Neural cell (in vitro differentiated cells): Measurements from ENCODE around the gene WRAP73. TPM values are rescaled to one million over a fixed set of nuclear protein-coding genes. Genes with fewer than 3 reads are reported as not detected.

Experiments used
- H2AFZ ChIP-seq: fragments of 200-600, 300-800 bp; sonication (generic), shearing (Covaris generic); 2 replicates; pipeline ENCODE4 v1.6.0; 2014; ENCODE audit warnings: low read depth, mild to moderate bottlenecking, antibody characterized with exemption, low read length, moderate library complexity
- H3F3A ChIP-seq: fragments of 200-600 bp; shearing (Covaris generic); 2 replicates; pipeline ENCODE4 v1.6.1; 2016; ENCODE audit warnings: mild to moderate bottlenecking, moderate library complexity, mixed read lengths, antibody characterized with exemption, low read length; ENCODE audit not compliant: insufficient read depth, poor library complexity, severe bottlenecking
- H3K27ac ChIP-seq: fragments of 200-600, 300-800 bp; sonication (generic), shearing (Covaris generic); 2 replicates; pipeline ENCODE4 v1.5.1; 2014; ENCODE audit warnings: mild to moderate bottlenecking, low read length, moderate library complexity
- H3K27me3 ChIP-seq: fragments of 300-800, 200-600 bp; sonication (generic), shearing (Covaris generic); 2 replicates; pipeline ENCODE4 v1.6.0; 2014; ENCODE audit warnings: mild to moderate bottlenecking, low read depth, low read length, moderate library complexity; ENCODE audit not compliant: insufficient read depth
- H3K36me3 ChIP-seq: fragments of 300-800, 200-600 bp; sonication (generic), shearing (Covaris generic); 2 replicates; pipeline ENCODE4 v1.5.1; 2014; ENCODE audit warnings: mild to moderate bottlenecking, antibody characterized with exemption, low read length, moderate library complexity; ENCODE audit not compliant: insufficient read depth
- H3K4me2 ChIP-seq: fragments of 300-800, 200-600 bp; sonication (generic), shearing (Covaris generic); 2 replicates; pipeline ENCODE4 v1.6.0; 2014; ENCODE audit warnings: mild to moderate bottlenecking, low read length
- H3K4me3 ChIP-seq: fragments of 300-800, 200-600 bp; sonication (generic), shearing (Covaris generic); 2 replicates; pipeline ENCODE4 v1.5.1; 2014; ENCODE audit warnings: mild to moderate bottlenecking, low read length, moderate library complexity
- H3K79me2 ChIP-seq: fragments of 200-600 bp; shearing (Covaris generic); replicated peaks from 2 replicates; pipeline ENCODE4 v1.6.0; 2014; ENCODE audit warnings: mild to moderate bottlenecking, low read length, moderate library complexity; ENCODE audit not compliant: insufficient read depth
- H3K9ac ChIP-seq: fragments of 300-800, 200-600 bp; sonication (generic), shearing (Covaris generic); 2 replicates; pipeline ENCODE4 v1.6.1; 2016; ENCODE audit warnings: mild to moderate bottlenecking, low read length, mixed read lengths
- H3K9me2 ChIP-seq: fragments of 200-600 bp; shearing (Covaris generic); 2 replicates; pipeline ENCODE4 v1.6.1; 2016; ENCODE audit warnings: mild to moderate bottlenecking, low read length, mixed read lengths; ENCODE audit not compliant: insufficient read depth
- H3K9me3 ChIP-seq: fragments of 200-600, 300-800 bp; sonication (generic), shearing (Covaris generic); 2 replicates; pipeline ENCODE4 v1.6.1; 2016; ENCODE audit warnings: mild to moderate bottlenecking, mixed run types, low read length, moderate library complexity, mixed read lengths
- H4K20me1 ChIP-seq: fragments of 200-600 bp; shearing (Covaris generic); 2 replicates; pipeline ENCODE4 v1.6.1; 2016; ENCODE audit warnings: mild to moderate bottlenecking, mixed run types; ENCODE audit not compliant: insufficient read depth
- CTCF ChIP-seq: fragments of 450-650 bp; IDR thresholded peaks from 2 replicates; pipeline ENCODE4 v1.5.1; 2014; ENCODE audit warnings: antibody characterized with exemption, mild to moderate bottlenecking, moderate library complexity; ENCODE audit not compliant: poor library complexity, severe bottlenecking
- EZH2 ChIP-seq: fragments of 200-600, 300-800 bp; shearing (Covaris generic), sonication (generic); IDR thresholded peaks from 2 replicates; pipeline ENCODE4 v1.6.1; 2014; ENCODE audit warnings: antibody characterized with exemption, low read length, borderline replicate concordance, mild to moderate bottlenecking; ENCODE audit not compliant: insufficient read depth, poor library complexity, severe bottlenecking
- MXI1 ChIP-seq: fragments of 450-650 bp; conservative IDR thresholded peaks from 2 replicates; pipeline ENCODE4 v1.6.1; 2014; ENCODE audit warnings: antibody characterized with exemption, mild to moderate bottlenecking; ENCODE audit not compliant: poor library complexity, severe bottlenecking
- POLR2AphosphoS5 ChIP-seq: IDR thresholded peaks from 2 replicates; pipeline ENCODE4 v1.6.1; 2012
- REST ChIP-seq: IDR thresholded peaks from 2 replicates; pipeline ENCODE4 v1.6.1; 2012; ENCODE audit warnings: borderline replicate concordance
- SMC3 ChIP-seq: fragments of 450-650 bp; conservative IDR thresholded peaks from 2 replicates; pipeline ENCODE4 v1.6.1; 2014; ENCODE audit warnings: antibody characterized with exemption, mild to moderate bottlenecking, moderate library complexity; ENCODE audit not compliant: poor library complexity
- TAF1 ChIP-seq: IDR thresholded peaks from 2 replicates; pipeline ENCODE4 v1.6.1; 2012; ENCODE audit warnings: low read depth
- polyA plus RNA-seq: library from polyadenylated mRNA; depleted of rRNA; stranded (reverse); fragments of >200 nt; gene quantifications from 2 replicates; pipeline ENCODE4 v1.2.3, GENCODE V29; 2014

The WRAP73 gene
- polyA plus RNA-seq, 1 donor from 2014 or later = 32.9 TPM

- Histone ChIP-seq H3K4me2 (no peak overlapping the region), H3K27me3 (peaks cover 50% of the 10 kb centered on the region), H3K9me2 (no peaks in the 10 kb centered on the region), H3F3A (no peaks in the 10 kb centered on the region), H3K79me2 (peaks cover 4% of the 10 kb centered on the region), H3K27ac (no peak overlapping the region), H3K9me3 (no peaks in the 10 kb centered on the region), H3K9ac (no peak overlapping the region), H2AFZ (no peak overlapping the region), H4K20me1 (no peaks in the 10 kb centered on the region), H3K36me3 (no peaks in the 10 kb centered on the region), H3K4me3 (peak overlapping the region; percentile 45)
- TF ChIP-seq REST = no peak
- TF ChIP-seq SMC3 = no peak
- TF ChIP-seq TAF1 = no peak
- no peak for TF ChIP-seq POLR2AphosphoS5
- peak; percentile 91 for TF ChIP-seq EZH2
- no peak for TF ChIP-seq MXI1
- TF ChIP-seq CTCF = no peak
Observed at GRCh38 chr1:3651026-3651929, 1.4 kb upstream of the WRAP73 start.

GRCh38 chr1:3650248-3651025 is 534 bp upstream of the WRAP73 start:
- peaks cover 4% of the 10 kb centered on the region for H3K79me2 ChIP-seq

More at GRCh38 chr1:3650248-3651025, 534 bp upstream of the WRAP73 start:
- H3K27me3 ChIP-seq = peaks cover 50% of the 10 kb centered on the region
- no peak overlapping the region for H2AFZ ChIP-seq
- no peak overlapping the region for H3K27ac ChIP-seq
- H3K9ac ChIP-seq = no peak overlapping the region
- peak overlapping the region; percentile 84 for H3K4me3 ChIP-seq
- H3K36me3 ChIP-seq = peaks cover 3% of the 10 kb centered on the region
- H3K9me2 ChIP-seq = no peaks in the 10 kb centered on the region
- peak; percentile 99 for TF ChIP-seq POLR2AphosphoS5
- TF ChIP-seq EZH2 = no peak
- no peaks in the 10 kb centered on the region for H3F3A ChIP-seq
- H3K9me3 ChIP-seq = no peaks in the 10 kb centered on the region
- peak overlapping the region; percentile 34 for H3K4me2 ChIP-seq
- no peaks in the 10 kb centered on the region for H4K20me1 ChIP-seq
